Brain microvascular endothelial cell (primary cell): ENCODE measurements around the gene AKR1D1.

Experiments used
- DNase-seq: peaks from one replicate; pipeline ENCODE4 v3.0.0-alpha.2; 2020
- H3K27ac ChIP-seq: fragments of 250-450 bp; sonication (Bioruptor Pico); 2 replicates; pipeline ENCODE4 v1.5.1; 2020; ENCODE audit warnings: mild to moderate bottlenecking, moderate library complexity
- H3K27me3 ChIP-seq: fragments of 250-450 bp; sonication (Bioruptor Pico); replicated peaks from 2 replicates; pipeline ENCODE4 v1.5.1; 2020; ENCODE audit warnings: mild to moderate bottlenecking
- H3K36me3 ChIP-seq: fragments of 250-450 bp; sonication (Bioruptor Pico); replicated peaks from 2 replicates; pipeline ENCODE4 v1.5.1; 2020; ENCODE audit warnings: mild to moderate bottlenecking
- H3K4me3 ChIP-seq: 2 replicates; pipeline ENCODE4 v1.5.1; 2011; ENCODE audit warnings: low read depth, mild to moderate bottlenecking, control low read depth, low read length, moderate library complexity
- in situ Hi-C: cut with HindIII; loops from 2 replicates; pipeline ENCODE4 v1.10.0; 2017; ENCODE audit warnings: low sequenced_read_pairs, low pct_ligation_motif_present
- TF ChIP-seq, protein P1 (sequence below): IDR thresholded peaks from 2 replicates; pipeline ENCODE4 v1.5.1; 2011; ENCODE audit warnings: low read depth, mild to moderate bottlenecking, moderate library complexity, low read length, control low read depth, inconsistent platforms; ENCODE audit errors: missing control alignments

Gene AKR1D1

DNA sequence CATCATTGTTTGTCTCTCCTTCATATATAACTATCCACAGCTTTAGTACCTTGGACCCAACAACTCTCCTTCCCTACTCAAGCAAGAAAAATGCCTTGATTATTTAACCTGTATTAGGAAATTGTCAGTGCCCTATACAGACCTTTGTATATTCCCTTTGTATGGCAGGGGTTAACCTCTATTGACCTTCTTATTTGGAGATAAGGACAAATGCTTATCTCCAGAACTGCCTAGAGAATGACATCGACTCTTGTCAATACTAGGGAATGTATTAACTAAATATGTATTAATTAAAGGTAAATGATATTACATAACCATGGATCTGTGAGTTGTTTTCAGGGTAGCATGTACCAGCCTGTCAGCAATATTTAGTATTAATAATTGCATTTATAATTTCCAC is 10.4 kb upstream of the AKR1D1 start:
- H3K36me3 ChIP-seq, result no peaks in the 10 kb centered on the region
- no peak overlapping the region for H3K4me3 ChIP-seq
- TF ChIP-seq, protein P1, sequence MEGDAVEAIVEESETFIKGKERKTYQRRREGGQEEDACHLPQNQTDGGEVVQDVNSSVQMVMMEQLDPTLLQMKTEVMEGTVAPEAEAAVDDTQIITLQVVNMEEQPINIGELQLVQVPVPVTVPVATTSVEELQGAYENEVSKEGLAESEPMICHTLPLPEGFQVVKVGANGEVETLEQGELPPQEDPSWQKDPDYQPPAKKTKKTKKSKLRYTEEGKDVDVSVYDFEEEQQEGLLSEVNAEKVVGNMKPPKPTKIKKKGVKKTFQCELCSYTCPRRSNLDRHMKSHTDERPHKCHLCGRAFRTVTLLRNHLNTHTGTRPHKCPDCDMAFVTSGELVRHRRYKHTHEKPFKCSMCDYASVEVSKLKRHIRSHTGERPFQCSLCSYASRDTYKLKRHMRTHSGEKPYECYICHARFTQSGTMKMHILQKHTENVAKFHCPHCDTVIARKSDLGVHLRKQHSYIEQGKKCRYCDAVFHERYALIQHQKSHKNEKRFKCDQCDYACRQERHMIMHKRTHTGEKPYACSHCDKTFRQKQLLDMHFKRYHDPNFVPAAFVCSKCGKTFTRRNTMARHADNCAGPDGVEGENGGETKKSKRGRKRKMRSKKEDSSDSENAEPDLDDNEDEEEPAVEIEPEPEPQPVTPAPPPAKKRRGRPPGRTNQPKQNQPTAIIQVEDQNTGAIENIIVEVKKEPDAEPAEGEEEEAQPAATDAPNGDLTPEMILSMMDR, result no peak
- H3K27ac ChIP-seq, result no peak overlapping the region
- no peak for DNase-seq
- in situ Hi-C loops, result no loop called here
- H3K27me3 ChIP-seq, result no peaks in the 10 kb centered on the region

DNA sequence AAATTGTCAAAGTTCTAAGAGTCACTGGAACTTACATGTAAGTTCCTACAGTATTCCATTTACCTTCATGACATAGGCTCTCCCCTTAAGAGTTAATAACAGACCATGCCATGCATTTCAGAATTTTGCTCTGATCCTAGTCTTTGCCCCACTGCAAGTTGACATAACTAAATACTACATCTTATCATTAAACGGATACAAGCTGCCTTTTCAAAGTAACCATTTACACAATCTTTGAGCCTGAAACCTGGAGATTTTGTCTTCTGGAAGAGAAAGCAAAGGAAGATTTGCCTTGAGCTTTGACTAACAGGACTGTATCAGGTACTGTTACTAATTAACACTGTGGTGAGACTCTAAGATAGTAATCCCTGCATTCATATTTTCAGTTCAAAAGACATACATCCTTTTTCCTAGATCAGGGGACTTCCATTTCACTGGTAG is 9.3 kb upstream of the AKR1D1 start:
- Histone ChIP-seq H3K27me3 (no peaks in the 10 kb centered on the region), H3K27ac (no peak overlapping the region), H3K4me3 (no peak overlapping the region), H3K36me3 (no peaks in the 10 kb centered on the region)
- DNase-seq, result no peak
- TF ChIP-seq, protein P1, result no peak
- in situ Hi-C loops, result no loop called here

GRCh38 chr7:138067774-138068173 is 8.5 kb upstream of the AKR1D1 start:
- in situ Hi-C loops, result no loop called here

DNA sequence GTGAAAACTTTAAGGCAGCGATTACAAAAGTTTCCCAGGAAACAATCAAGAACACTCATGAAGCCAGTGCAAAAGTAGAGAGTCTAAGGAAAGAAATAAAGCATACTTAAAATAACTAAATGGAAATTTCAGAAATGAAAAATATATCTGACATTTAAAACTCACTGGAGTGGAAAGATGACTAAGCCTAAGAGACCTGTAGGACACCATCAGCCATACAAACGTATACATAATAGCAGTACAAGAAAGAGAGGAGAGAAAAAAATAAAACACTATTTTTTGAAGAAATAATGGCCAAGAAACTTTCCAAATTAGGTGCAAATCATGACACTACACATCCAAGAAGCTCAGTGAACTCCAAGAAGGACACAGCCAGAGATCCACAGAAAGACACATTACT is 5.4 kb upstream of the AKR1D1 start:
- Histone ChIP-seq H3K4me3 (no peak overlapping the region), H3K36me3 (no peaks in the 10 kb centered on the region), H3K27me3 (no peaks in the 10 kb centered on the region), H3K27ac (no peak overlapping the region)
- no peak for DNase-seq
- in situ Hi-C loops, result no loop called here
- TF ChIP-seq, protein P1, result no peak

More at GRCh38 chr7:138067774-138068173, 8.5 kb upstream of the AKR1D1 start:
- Histone ChIP-seq H3K27ac (no peak overlapping the region), H3K4me3 (no peak overlapping the region), H3K27me3 (no peaks in the 10 kb centered on the region), H3K36me3 (no peaks in the 10 kb centered on the region)
- TF ChIP-seq, protein P1, result no peak
- DNase-seq, result no peak

DNA sequence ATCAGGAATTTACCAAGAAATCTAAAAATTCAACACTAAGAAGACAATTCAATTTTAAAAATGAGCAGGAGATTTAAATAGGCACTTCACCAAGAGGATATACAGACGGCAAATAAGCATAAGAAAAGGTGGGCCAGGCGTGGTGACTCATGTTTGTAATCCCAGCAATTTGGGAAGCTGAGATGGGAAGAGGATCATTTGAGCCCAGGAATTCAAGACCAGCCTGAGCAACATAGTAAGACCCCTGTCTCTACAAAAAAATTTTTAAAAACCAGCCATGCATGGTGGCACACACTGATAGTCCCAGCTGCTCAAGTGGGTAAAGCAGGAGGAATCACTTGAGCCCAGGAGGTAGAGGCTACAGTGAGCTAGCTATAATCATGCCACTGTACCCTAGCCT is 3.5 kb upstream of the AKR1D1 start:
- Histone ChIP-seq H3K4me3 (no peak overlapping the region), H3K27ac (no peak overlapping the region), H3K27me3 (no peaks in the 10 kb centered on the region), H3K36me3 (no peaks in the 10 kb centered on the region)
- TF ChIP-seq, protein P1, result no peak
- in situ Hi-C loops, result no loop called here
- no peak for DNase-seq

DNA sequence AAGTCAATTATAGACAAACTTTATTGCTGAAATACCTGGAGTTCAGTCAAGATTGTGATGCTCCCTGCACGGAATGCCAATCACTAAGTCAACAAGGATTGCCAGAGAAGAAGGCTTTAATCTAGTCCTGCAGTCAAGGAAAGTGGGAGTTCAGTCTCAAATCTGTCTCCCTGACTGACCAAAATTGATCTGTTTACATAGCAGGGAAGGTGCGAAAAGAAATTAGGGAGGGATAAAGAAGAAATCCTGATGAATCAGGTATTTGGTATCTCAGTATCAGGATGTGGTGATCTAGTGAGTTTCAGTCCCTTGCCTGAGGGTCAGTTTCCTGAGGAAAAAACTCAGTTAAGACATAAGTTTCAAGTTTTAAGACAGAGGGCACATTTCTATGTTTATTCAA is 2.1 kb upstream of the AKR1D1 start:
- no peak overlapping the region for H3K4me3 ChIP-seq
- TF ChIP-seq, protein P1, result no peak
- DNase-seq, result no peak
- in situ Hi-C loops, result no loop called here
- H3K27ac ChIP-seq, result no peak overlapping the region
- no peaks in the 10 kb centered on the region for H3K27me3 ChIP-seq
- no peaks in the 10 kb centered on the region for H3K36me3 ChIP-seq
